Measurements from ENCODE around the gene PABPN1. TPM values are rescaled to one million over a fixed set of nuclear protein-coding genes. Genes with fewer than 3 reads are reported as not detected.
A peak's percentile ranks its signal among the peaks of the same experiment; 100 is the strongest.

The PABPN1 gene
- total and polyA plus RNA-seq, 2 of the 13 experiments (the other 11 are each of a cell fraction or from before 2014, with no cell fraction given): 233 to 524 TPM

DNA sequence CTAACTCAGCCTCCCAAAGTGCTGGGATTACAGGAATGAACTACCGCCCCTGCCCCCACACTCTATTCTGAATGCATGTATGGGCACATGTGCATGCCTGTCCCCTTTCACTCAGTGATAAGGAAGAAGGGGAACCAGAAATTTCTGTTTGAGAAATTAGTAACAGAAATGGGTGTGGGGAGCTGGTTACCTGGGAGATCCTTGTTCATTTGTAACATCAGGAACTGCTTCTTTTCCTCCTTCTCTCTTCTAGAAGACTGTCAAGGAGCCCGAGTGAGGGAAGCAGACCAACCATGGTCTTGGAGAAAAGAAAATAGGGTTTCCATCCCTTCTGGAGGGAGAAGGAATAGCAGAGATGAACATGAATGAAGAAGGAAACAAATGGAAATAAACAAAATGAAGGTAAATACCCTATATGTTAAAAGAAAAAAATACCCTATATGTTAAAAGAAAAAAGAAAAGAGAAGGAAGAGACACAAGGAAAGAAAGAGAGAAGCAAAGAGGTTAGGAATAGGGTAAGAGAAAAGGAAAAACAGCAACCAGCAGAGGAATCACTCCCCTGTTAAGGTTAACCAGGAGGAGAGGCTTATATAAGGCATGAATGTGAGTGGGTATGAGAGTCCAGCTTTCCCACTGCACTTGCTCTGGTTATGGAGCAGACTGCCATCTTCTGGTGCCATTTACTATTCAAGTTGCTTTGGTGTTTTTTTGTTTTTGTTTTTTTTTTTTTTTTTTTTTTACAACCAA is 21.9 kb upstream of the PABPN1 start (continued):
- TF ChIP-seq, protein P1, sequence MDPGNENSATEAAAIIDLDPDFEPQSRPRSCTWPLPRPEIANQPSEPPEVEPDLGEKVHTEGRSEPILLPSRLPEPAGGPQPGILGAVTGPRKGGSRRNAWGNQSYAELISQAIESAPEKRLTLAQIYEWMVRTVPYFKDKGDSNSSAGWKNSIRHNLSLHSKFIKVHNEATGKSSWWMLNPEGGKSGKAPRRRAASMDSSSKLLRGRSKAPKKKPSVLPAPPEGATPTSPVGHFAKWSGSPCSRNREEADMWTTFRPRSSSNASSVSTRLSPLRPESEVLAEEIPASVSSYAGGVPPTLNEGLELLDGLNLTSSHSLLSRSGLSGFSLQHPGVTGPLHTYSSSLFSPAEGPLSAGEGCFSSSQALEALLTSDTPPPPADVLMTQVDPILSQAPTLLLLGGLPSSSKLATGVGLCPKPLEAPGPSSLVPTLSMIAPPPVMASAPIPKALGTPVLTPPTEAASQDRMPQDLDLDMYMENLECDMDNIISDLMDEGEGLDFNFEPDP (CRISPR knock-in tag; conservative IDR thresholded peaks at IDR 0.05): no peak
- TF ChIP-seq, protein P2, sequence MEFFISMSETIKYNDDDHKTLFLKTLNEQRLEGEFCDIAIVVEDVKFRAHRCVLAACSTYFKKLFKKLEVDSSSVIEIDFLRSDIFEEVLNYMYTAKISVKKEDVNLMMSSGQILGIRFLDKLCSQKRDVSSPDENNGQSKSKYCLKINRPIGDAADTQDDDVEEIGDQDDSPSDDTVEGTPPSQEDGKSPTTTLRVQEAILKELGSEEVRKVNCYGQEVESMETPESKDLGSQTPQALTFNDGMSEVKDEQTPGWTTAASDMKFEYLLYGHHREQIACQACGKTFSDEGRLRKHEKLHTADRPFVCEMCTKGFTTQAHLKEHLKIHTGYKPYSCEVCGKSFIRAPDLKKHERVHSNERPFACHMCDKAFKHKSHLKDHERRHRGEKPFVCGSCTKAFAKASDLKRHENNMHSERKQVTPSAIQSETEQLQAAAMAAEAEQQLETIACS (CRISPR knock-in tag; IDR thresholded peaks at IDR 0.05): no peak
- TF ChIP-seq ZNF432 (CRISPR knock-in tag; IDR thresholded peaks at IDR 0.05; ENCODE audit: borderline replicate concordance) (no peak), CCDC6 (CRISPR knock-in tag; IDR thresholded peaks at IDR 0.05) (no peak), ZNF382 (CRISPR knock-in tag; IDR thresholded peaks at IDR 0.05; ENCODE audit: borderline replicate concordance) (no peak), ZNF343 (CRISPR knock-in tag; IDR thresholded peaks at IDR 0.05) (no peak), TEAD3 (CRISPR knock-in tag; optimal IDR thresholded peaks at IDR 0.05; ENCODE audit: borderline replicate concordance) (peak; percentile 74), FOXA1 (IDR thresholded peaks at IDR 0.05) (no peak), FOXA1 (CRISPR knock-in tag; IDR thresholded peaks at IDR 0.05) (no peak), MIXL1 (CRISPR knock-in tag; IDR thresholded peaks at IDR 0.05) (peak; percentile 36; the same call in 1 of the 2 replicates), RNF2 (conservative IDR thresholded peaks at IDR 0.05; ENCODE audit: low read depth) (no peak), ZMYM3 (CRISPR knock-in tag; IDR thresholded peaks at IDR 0.05) (no peak), TAF1 (CRISPR knock-in tag; IDR thresholded peaks at IDR 0.05) (no peak)
- TF ChIP-seq, protein P3, sequence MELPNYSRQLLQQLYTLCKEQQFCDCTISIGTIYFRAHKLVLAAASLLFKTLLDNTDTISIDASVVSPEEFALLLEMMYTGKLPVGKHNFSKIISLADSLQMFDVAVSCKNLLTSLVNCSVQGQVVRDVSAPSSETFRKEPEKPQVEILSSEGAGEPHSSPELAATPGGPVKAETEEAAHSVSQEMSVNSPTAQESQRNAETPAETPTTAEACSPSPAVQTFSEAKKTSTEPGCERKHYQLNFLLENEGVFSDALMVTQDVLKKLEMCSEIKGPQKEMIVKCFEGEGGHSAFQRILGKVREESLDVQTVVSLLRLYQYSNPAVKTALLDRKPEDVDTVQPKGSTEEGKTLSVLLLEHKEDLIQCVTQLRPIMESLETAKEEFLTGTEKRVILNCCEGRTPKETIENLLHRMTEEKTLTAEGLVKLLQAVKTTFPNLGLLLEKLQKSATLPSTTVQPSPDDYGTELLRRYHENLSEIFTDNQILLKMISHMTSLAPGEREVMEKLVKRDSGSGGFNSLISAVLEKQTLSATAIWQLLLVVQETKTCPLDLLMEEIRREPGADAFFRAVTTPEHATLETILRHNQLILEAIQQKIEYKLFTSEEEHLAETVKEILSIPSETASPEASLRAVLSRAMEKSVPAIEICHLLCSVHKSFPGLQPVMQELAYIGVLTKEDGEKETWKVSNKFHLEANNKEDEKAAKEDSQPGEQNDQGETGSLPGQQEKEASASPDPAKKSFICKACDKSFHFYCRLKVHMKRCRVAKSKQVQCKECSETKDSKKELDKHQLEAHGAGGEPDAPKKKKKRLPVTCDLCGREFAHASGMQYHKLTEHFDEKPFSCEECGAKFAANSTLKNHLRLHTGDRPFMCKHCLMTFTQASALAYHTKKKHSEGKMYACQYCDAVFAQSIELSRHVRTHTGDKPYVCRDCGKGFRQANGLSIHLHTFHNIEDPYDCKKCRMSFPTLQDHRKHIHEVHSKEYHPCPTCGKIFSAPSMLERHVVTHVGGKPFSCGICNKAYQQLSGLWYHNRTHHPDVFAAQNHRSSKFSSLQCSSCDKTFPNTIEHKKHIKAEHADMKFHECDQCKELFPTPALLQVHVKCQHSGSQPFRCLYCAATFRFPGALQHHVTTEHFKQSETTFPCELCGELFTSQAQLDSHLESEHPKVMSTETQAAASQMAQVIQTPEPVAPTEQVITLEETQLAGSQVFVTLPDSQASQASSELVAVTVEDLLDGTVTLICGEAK (IDR thresholded peaks at IDR 0.05): peak; percentile 14; the same call in 1 of the 2 replicates
- TF ChIP-seq, protein P3 (CRISPR knock-in tag; IDR thresholded peaks at IDR 0.05): no peak
- TF ChIP-seq, protein P4, sequence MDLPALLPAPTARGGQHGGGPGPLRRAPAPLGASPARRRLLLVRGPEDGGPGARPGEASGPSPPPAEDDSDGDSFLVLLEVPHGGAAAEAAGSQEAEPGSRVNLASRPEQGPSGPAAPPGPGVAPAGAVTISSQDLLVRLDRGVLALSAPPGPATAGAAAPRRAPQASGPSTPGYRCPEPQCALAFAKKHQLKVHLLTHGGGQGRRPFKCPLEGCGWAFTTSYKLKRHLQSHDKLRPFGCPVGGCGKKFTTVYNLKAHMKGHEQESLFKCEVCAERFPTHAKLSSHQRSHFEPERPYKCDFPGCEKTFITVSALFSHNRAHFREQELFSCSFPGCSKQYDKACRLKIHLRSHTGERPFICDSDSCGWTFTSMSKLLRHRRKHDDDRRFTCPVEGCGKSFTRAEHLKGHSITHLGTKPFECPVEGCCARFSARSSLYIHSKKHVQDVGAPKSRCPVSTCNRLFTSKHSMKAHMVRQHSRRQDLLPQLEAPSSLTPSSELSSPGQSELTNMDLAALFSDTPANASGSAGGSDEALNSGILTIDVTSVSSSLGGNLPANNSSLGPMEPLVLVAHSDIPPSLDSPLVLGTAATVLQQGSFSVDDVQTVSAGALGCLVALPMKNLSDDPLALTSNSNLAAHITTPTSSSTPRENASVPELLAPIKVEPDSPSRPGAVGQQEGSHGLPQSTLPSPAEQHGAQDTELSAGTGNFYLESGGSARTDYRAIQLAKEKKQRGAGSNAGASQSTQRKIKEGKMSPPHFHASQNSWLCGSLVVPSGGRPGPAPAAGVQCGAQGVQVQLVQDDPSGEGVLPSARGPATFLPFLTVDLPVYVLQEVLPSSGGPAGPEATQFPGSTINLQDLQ (CRISPR knock-in tag; IDR thresholded peaks at IDR 0.05): no peak
